AG04450 (cell line): ENCODE data around the gene HES1. TPM values are rescaled to one million over a fixed set of nuclear protein-coding genes. Genes with fewer than 3 reads are reported as not detected.

Experiments
- CTCF ChIA-PET: fragments of 300-600, 350-600 bp; formaldehyde crosslinking; extraction: SDS; loops from one replicate; lab custom pipeline; 2022; ENCODE audit warnings: antibody characterized with exemption, inconsistent platforms; lab: Charles Lee
- POLR2A ChIA-PET: fragments of 350-600 bp; formaldehyde crosslinking; extraction: SDS; loops from one replicate; lab custom pipeline; 2021; ENCODE audit warnings: antibody characterized with exemption, inconsistent platforms; lab: Yijun Ruan, JAX
- DNase-seq: peaks from one replicate; pipeline ENCODE4 v3.0.0-alpha.2; 2011; ENCODE audit warnings: low read depth, low spot score
- H3K27ac ChIP-seq: one replicate; pipeline ENCODE4 v1.5.1; 2012; ENCODE audit warnings: low read depth, low read length, control low read depth
- H3K27me3 ChIP-seq: one replicate; pipeline ENCODE4 v1.6.0; 2012; ENCODE audit warnings: low read length; ENCODE audit not compliant: control insufficient read depth, insufficient read depth
- H3K4me3 ChIP-seq: 2 replicates; pipeline ENCODE4 v1.5.1; 2011; ENCODE audit warnings: mild to moderate bottlenecking, low read depth, low read length, control low read depth
- H3K9me3 ChIP-seq: 2 replicates; pipeline ENCODE4 v1.5.1; 2012; ENCODE audit warnings: low read length; ENCODE audit not compliant: control insufficient read depth, insufficient read depth
- CTCF ChIP-seq: IDR thresholded peaks from 2 replicates; pipeline ENCODE4 v1.5.1; 2011; ENCODE audit warnings: low read depth, low read length, control low read depth, inconsistent platforms
- polyA plus RNA-seq: library from polyadenylated mRNA; depleted of rRNA; stranded (reverse); fragments of >200 nt; gene quantifications from 2 replicates; pipeline ENCODE4 v1.2.3, GENCODE V29; 2011

HES1 gene
- polyA plus RNA-seq, 1 experiment = 1.3 TPM

GRCh38 chr3:194137008-194137505 lies 1.1 kb downstream of the HES1 start:
- no peaks in the 10 kb centered on the region; the same call in 1 of the 2 replicates for H3K9me3 ChIP-seq
- POLR2A ChIA-PET = interaction anchor here (1.6 kb wide), 1 partner anchor 179 kb away, joined by 4 read pairs; no protein-coding TSS in a partner anchor
- peak overlapping the region; percentile 95 for H3K27ac ChIP-seq
- no peak for TF ChIP-seq CTCF
- peak; percentile 38 for DNase-seq
- peaks cover 9% of the 10 kb centered on the region for H3K27me3 ChIP-seq
- H3K4me3 ChIP-seq = peak overlapping the region; percentile 65
- CTCF ChIA-PET = interaction anchor here (1.1 to 2.9 kb wide), 4 partner anchors 179 to 474 kb away, joined by 3 to 25 read pairs (median 10); no protein-coding TSS in a partner anchor

GRCh38 chr3:194137506-194138474 lies 1.8 kb downstream of the HES1 start:
- H3K27ac ChIP-seq = peak overlapping the region; percentile 95
- peak; percentile 38 for TF ChIP-seq CTCF
- CTCF ChIA-PET = interaction anchor here (0.6 to 3.2 kb wide), 11 partner anchors 27 to 1036 kb away, joined by 3 to 25 read pairs (median 4); no protein-coding TSS in a partner anchor
- peaks cover 3% of the 10 kb centered on the region for H3K27me3 ChIP-seq
- DNase-seq = no peak
- H3K9me3 ChIP-seq = no peaks in the 10 kb centered on the region; the same call in 1 of the 2 replicates
- POLR2A ChIA-PET = interaction anchor here (1.6 kb wide), 1 partner anchor 178 kb away, joined by 4 read pairs; no protein-coding TSS in a partner anchor
- peak overlapping the region; percentile 65 for H3K4me3 ChIP-seq

- Histone ChIP-seq H3K27ac (no peak overlapping the region), H3K4me3 (no peak overlapping the region; the same call in 1 of the 2 replicates), H3K27me3 (no peaks in the 10 kb centered on the region), H3K9me3 (no peaks in the 10 kb centered on the region; the same call in 1 of the 2 replicates)
- no peak for TF ChIP-seq CTCF
- POLR2A ChIA-PET = no interaction called here
- CTCF ChIA-PET = interaction anchor here (0.6 to 3.2 kb wide), 10 partner anchors 10 to 476 kb away, joined by 3 to 24 read pairs (median 4); no protein-coding TSS in a partner anchor
- DNase-seq = no peak
Observed at GRCh38 chr3:194138732-194139070, 2.8 kb downstream of the HES1 start.

GRCh38 chr3:194139071-194139813 lies 3.3 kb downstream of the HES1 start:
- Histone ChIP-seq H3K9me3 (no peaks in the 10 kb centered on the region; the same call in 1 of the 2 replicates), H3K4me3 (no peak overlapping the region; the same call in 1 of the 2 replicates), H3K27ac (no peak overlapping the region), H3K27me3 (no peaks in the 10 kb centered on the region)
- CTCF ChIA-PET = interaction anchor here (0.5 to 3.2 kb wide), 8 partner anchors 10 to 477 kb away, joined by 3 to 24 read pairs (median 4); no protein-coding TSS in a partner anchor
- no peak for TF ChIP-seq CTCF
- POLR2A ChIA-PET = no interaction called here
- DNase-seq = no peak
